ENCODE measurements around the gene FBXW2. TPM values are rescaled to one million over a fixed set of nuclear protein-coding genes. Genes with fewer than 3 reads are reported as not detected.
"Not testable (repeated sequence)": the region's sequence is repeated elsewhere in the genome, so short reads cannot be mapped to it uniquely, and the experiment has no call there.

FBXW2 gene
- total RNA-seq, 2 experiments from 2014 or later: 68.3 to 72.5 TPM

- POLR2A ChIA-PET: interaction anchor here (0.7 kb wide), 1 partner anchor 116 kb away, joined by 3 read pairs; no protein-coding TSS in a partner anchor
Observed at GRCh38 chr9:120756531-120756930, 36.7 kb downstream of the FBXW2 start.

DNA sequence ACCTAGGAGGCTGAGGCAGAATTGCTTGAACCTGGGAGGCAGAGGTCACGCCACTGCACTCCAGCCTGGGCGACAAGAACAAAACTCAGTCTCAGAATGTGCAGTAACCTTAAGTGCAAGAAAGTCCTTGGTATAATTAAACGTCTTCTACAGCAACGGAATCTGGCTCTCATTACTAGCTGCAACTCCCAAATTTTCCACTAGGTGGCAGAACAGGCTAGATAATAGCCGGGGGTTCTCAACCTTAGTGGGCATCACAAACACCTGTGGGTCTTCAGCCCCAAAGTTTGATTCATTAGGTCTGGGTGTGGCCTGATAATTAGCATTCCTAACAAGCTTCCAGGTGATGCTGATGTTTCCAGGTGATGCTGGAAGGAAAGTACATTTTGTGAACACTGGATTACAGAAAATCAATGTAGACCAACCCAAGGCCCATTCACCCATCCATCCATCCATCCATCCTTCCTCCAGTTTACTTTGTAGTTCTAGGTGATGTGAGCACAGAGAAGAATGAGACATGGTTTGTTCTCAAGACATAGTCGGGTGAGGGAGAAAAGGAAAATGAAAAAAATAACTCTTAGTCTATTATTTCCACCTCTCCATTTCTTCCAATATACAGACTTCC lies 37.3 kb downstream of the FBXW2 start:
- ChIA-PET POLR2A (interaction anchor here (0.8 to 1.1 kb wide), 2 partner anchors 139 to 166 kb away, joined by 3 to 4 read pairs; no protein-coding TSS in a partner anchor), CTCF (interaction anchor here (0.7 to 2.1 kb wide), 20 partner anchors 12 to 564 kb away, joined by 3 to 8 read pairs (median 3); partner anchors contain the start of gene FBXW2)

More at GRCh38 chr9:120756531-120756930, 36.7 kb downstream of the FBXW2 start:
- CTCF ChIA-PET: interaction anchor here (0.6 to 2.1 kb wide), 14 partner anchors 9 to 311 kb away, joined by 3 to 6 read pairs (median 3); partner anchors contain the start of gene FBXW2

GRCh38 chr9:120755044-120755443 lies 38.2 kb downstream of the FBXW2 start:
- POLR2A ChIA-PET: interaction anchor here (0.8 to 1.1 kb wide), 2 partner anchors 140 to 166 kb away, joined by 3 to 4 read pairs; no protein-coding TSS in a partner anchor
- CTCF ChIA-PET: interaction anchor here (0.9 to 2.1 kb wide), 10 partner anchors 13 to 565 kb away, joined by 3 to 8 read pairs (median 3); partner anchors contain the start of gene FBXW2

DNA sequence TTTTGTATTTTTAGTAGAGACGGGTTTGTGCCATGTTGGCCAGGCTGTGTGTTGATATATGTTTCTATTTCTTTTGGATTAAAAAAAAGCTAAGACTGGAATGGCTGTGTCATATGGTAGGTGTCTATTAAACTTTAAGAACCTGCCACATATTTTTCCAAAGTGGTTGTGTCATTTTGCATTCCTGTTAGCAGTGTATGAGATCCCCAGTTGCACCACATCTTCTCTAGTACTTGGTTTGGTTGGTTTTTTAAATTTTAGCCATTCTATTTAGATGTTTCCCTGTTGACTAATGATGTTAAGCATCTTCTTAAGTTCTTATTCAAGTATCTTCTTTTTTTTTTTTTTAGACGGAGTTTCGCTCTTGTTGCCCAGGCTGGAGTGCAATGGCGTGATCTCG lies 42.8 kb downstream of the FBXW2 start:
- POLR2A ChIA-PET: no interaction called here
- CTCF ChIA-PET: no interaction called here

DNA sequence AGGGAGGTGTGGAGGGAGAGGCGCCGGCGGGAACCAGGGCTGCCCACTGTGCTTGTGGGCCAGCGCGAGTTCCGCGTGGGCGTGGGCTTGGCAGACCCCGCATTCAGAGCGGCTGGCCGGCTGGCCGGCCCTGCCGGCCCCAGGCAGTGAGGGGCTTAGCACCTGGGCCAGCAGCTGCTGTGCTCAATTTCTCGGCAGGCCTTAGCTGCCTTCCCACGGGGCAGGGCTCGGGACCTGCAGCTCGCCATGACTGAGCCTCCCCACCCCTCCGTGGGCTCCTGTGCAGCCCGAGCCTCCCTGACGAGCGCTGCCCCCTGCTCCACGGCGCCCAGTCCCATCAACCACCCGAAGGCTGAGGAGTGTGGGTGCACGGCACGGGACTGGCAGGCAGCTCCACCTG lies 46.9 kb downstream of the FBXW2 start:
- POLR2A ChIA-PET, CTCF ChIA-PET: not testable (repeated sequence)

GRCh38 chr9:120745278-120745677 lies 47.9 kb downstream of the FBXW2 start:
- CTCF ChIA-PET: no interaction called here

GRCh38 chr9:120742951-120743416 lies 50.2 kb downstream of the FBXW2 start:
- ChIA-PET POLR2A (no interaction called here), CTCF (interaction anchor here (0.6 to 0.7 kb wide), 2 partner anchors 37 to 416 kb away, joined by 3 read pairs; no protein-coding TSS in a partner anchor)

More at GRCh38 chr9:120745278-120745677, 47.9 kb downstream of the FBXW2 start:
- POLR2A ChIA-PET: no interaction called here

DNA sequence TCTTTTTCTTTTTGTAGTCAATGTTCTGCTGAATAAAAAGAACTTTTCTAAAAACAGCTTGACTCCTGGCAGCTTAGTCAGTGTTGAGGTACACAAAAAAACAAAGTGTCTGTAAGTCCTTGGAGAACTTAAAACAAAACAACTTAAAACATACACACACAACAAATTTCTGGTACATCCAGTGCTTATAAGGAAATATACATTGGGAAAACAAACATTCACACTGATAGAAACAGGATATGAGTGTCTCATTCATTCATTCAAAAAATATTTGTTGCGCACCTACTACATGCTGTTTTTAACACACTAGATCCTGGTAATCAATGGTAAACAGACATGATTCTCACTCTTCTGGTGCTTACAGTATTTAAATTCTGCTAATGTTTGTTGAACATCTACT lies 51.5 kb downstream of the FBXW2 start:
- ChIA-PET POLR2A (no interaction called here), CTCF (no interaction called here)

DNA sequence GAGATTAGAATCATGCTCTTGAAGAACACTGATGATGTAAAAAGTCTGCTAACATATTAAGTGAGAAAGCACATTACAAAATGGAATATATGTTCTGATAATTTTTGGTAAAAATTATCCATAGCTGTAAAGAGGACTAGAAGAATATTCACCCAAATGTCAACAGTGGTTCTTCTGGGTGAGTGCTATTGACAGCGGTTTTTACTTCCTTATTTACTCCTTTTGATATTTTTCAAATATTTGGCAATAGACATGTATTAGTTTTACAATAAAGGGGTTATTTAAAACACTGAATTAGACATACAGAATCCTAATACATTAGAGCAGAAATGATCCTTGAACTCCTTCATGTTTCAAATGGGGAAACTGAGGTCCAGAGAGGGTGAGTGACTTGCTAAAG lies 52.0 kb downstream of the FBXW2 start:
- CTCF ChIA-PET: no interaction called here
- POLR2A ChIA-PET: no interaction called here

DNA sequence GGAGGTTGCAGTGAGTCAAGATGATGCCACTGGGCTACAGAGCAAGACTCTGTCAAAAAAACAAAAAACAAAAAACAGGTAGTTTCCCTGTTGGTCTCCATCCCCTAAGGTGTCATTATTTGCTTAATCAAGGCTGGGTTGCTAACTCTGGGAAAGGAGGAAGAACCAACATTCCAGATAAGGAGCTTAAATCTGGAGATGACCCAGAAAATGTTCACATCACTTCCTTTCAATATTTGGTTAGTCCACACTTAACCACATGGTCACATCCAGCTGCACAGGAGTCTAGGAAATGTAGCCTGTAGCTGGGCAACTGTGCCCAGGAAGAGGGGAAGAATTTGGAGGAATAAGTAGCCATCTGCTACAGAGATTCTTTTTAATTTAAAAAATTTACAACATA lies 53.1 kb downstream of the FBXW2 start:
- ChIA-PET POLR2A (no interaction called here), CTCF (interaction anchor here (0.6 kb wide), 1 partner anchor 21 kb away, joined by 3 read pairs; no protein-coding TSS in a partner anchor)

DNA sequence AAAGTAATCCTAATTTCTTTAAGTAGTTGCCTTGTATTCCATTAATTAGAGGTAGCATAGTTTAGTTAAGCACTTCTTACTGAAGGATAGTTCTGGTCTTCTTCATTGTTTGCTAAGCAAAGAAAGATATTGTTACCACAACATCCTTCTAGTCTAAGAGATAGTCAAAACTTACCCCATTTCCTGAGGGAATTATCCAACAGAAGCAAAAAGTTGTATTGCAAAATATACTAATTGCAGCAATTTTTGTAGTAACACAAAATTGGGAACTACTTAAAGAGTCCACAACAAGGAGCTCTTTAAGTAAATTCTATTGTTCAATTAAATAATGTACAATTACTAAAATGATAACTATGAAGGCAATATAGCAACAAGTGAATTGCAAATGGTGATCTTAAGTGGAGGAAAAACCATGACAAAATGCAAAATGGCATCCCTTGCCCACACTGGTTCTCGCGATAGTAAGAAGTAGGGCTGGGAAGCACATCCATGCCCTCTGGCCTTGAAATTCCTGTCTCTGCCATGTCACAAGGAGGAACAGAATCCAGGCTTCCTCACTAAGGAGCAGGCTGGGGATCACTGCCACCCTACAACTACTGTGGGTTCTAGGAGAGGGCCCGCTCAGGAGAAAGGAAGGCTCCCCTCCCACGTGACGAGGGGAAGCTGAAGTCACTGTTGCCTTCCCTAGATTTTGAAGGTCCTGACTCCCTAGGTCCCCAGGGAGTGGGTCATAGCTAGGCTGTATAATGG lies 55.6 kb downstream of the FBXW2 start:
- ChIA-PET POLR2A (no interaction called here), CTCF (no interaction called here)

GRCh38 chr9:120736881-120737280 lies 56.3 kb downstream of the FBXW2 start:
- ChIA-PET POLR2A (no interaction called here), CTCF (interaction anchor here (1.1 kb wide), 1 partner anchor 324 kb away, joined by 3 read pairs; no protein-coding TSS in a partner anchor)

DNA sequence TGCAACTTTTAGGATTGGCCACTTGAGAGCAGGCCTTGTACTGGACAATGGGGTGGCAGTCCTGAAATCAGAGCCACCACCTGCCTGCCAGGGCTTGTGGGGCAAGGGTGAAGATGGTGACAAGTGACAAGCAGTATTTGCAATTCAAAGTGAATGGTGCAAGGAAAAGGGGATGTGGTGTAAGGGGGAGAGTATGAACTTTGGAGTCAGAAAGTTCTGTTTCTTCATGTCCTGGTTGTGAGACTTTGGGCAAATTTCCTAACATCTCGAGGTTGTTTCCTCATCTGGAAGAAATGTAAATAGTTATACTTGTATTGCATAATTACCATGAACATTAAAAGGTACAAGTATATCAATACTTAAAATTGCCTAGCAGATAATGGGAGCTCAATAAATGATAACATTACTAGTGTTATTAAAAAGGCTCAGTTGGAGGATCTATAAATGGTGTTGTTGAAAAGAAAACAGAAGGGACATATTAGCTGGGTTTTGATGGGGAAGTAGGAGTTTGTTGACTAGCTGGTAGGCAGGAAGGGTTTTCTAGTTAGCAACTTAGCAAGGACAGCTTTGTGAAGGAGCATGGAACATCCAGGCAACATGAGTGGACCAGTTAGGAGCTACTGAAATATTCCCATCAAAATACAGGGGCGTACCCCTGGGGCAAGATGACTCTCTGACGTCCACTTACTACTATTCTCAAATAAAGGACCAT lies 57.6 kb downstream of the FBXW2 start:
- POLR2A ChIA-PET: no interaction called here

GRCh38 chr9:120734607-120735410 lies 58.4 kb downstream of the FBXW2 start:
- POLR2A ChIA-PET: no interaction called here
- CTCF ChIA-PET: interaction anchor here (1.3 kb wide), 1 partner anchor 21 kb away, joined by 6 read pairs; no protein-coding TSS in a partner anchor

More for the DNA sequence above, 57.6 kb downstream of the FBXW2 start:
- CTCF ChIA-PET: interaction anchor here (1.1 to 1.3 kb wide), 2 partner anchors 20 to 326 kb away, joined by 3 to 6 read pairs; no protein-coding TSS in a partner anchor

- ChIA-PET CTCF (no interaction called here), POLR2A (interaction anchor here (0.7 kb wide), 1 partner anchor 158 kb away, joined by 3 read pairs; no protein-coding TSS in a partner anchor)
Observed at GRCh38 chr9:120733190-120733589, 60.0 kb downstream of the FBXW2 start.

DNA sequence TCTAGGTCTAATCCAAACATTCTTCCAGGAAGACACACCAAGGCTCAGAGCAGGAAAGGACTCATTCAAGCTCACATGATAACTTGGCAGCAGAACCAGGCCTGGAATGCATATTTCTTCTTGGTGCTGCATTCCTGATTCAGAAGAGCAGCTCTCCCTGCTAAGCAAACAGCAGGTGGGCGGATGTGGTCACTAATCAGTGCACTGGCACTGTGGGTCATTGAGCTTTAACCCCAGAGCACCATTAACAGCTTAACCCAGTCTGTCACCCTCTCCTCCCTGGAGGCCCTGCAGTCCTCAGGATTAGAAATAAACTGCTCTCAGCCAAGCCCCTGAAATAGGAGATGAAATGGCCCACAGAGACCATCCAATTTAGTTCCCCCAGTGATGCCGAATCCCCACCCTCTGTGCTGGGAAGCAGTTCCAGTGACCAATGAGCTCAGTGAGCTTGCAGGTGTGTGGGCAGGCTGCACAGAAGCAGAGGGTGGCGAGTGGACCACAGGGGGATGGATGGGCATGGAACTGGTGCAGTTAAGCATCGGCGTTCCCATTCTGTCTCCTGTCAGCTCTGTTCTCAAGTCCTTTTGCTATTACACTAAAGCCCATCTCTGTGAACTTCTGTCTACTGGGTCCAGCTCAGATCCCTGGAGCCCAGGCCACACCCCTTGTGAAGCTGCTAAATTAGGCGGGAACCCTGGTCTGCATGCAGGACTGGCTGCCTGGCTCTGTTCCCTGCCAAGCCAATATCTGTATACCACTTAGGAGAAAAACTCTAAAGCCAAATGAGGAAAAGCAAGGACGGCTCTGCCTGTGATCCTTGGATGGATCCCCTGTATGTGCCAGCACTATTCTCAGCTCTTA lies 62.3 kb downstream of the FBXW2 start:
- CTCF ChIA-PET: interaction anchor here (1.1 kb wide), 1 partner anchor 138 kb away, joined by 3 read pairs; no protein-coding TSS in a partner anchor
- POLR2A ChIA-PET: no interaction called here

DNA sequence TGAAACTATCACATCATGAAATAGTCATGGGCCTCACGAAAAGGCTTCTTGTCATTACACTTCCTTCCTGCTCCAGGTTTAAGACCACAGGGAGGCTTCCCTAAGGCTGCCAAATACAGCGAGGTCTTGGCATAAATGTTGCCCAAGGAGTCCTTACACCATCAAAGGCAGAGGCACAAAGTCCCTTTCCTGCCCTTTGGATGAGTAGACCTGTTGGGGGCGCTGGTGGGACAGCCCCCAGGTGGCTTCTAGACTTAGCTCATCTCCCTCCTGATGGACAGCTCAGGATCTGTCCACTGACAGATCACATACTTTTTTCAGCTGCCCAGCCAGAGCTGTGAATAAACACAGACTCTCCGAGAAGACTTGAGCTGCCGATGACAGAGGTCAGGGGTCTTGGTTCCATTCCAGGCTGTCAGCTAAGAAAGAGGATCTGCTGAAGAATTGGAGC lies 63.4 kb downstream of the FBXW2 start:
- ChIA-PET CTCF (no interaction called here), POLR2A (no interaction called here)

DNA sequence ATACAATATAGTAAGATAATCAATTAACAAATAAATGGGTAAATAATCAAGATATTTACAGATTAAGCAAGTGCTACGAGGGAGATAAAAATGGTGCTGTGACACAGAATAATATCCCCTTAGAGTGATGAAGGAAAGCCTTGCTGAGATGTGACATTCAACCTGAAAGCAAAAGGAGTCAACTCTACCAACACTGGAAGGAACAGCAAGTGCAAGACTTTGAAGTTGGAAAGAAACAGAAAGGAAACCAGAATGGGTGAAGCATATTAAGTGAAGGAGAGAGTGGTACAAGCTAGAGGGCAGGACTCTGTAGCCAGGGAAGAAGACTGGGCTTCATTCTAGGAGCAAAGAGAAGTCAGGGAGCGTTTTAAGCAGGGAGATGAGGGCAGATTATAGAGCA lies 66.7 kb downstream of the FBXW2 start:
- ChIA-PET CTCF (no interaction called here), POLR2A (no interaction called here)
